SK-N-SH (cell line): ENCODE measurements around the gene BLOC1S6.

Experiments used
- FOSL2 ChIP-seq: IDR thresholded peaks from 2 replicates; pipeline ENCODE4 v1.4.0; 2012; ENCODE audit warnings: low read depth, mild to moderate bottlenecking, moderate library complexity, borderline replicate concordance
- GABPA ChIP-seq: IDR thresholded peaks from 2 replicates; pipeline ENCODE4 v1.4.0; 2012; ENCODE audit warnings: low read depth, mild to moderate bottlenecking
- JUND ChIP-seq: IDR thresholded peaks from 2 replicates; pipeline ENCODE4 v1.4.0; 2012
- POLR2AphosphoS5 ChIP-seq: IDR thresholded peaks from 2 replicates; pipeline ENCODE4 v1.6.1; 2012; ENCODE audit warnings: low read depth, low read length
- TEAD4 ChIP-seq: IDR thresholded peaks from 2 replicates; pipeline ENCODE4 v1.4.0; 2012; ENCODE audit warnings: mild to moderate bottlenecking, borderline replicate concordance; ENCODE audit not compliant: insufficient read depth
- YY1 ChIP-seq: IDR thresholded peaks from 2 replicates; pipeline ENCODE4 v1.4.0; 2012; ENCODE audit warnings: low read depth, mild to moderate bottlenecking
- TF ChIP-seq, protein P1 (sequence below): fragments of 200-600 bp; sonication (generic); IDR thresholded peaks from 2 replicates; pipeline ENCODE4 v1.6.1; 2017; ENCODE audit warnings: antibody characterized with exemption, mild to moderate bottlenecking, moderate library complexity
- TF ChIP-seq, protein P2 (sequence below): IDR thresholded peaks from 2 replicates; pipeline ENCODE4 v1.6.1; 2012; ENCODE audit warnings: mild to moderate bottlenecking, low read depth, low read length, moderate library complexity

DNA sequence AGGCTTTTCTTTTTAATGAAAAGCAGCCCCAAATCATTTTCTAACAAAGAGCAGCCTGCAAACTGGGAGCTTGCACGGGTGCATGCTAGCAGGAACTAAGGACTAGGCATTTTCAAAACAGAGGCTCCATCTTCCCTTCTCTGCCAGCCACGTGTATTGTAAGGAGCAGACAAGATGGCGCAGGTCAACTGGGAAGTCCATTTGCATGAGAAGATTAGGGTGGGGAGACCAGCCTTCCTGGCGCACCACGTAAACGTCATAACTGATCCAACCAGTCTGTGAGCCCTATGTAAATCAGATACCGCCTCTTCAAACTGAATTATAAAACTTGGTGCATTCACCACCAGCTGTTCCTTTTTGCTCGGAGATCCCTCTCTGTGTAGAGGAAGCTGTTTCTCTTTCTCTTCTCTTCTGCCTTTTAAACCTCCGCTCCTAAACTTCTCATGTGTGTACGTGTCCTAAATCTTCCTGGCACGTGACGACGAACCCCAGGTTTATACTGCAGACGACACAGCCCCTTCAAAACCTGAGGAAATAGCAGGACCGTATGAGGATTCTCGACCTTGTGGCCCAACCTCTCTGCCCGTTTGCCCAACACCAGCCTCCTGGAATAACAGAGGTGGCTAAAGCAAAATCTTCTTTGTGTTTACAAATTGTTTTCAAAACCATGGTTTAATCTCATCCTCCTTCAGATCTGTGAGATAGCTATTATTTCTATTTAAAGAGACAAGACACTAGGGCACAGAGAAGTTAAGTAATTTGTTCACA is 38.2 kb upstream of the BLOC1S6 start:
- TF ChIP-seq YY1 (no peak), FOSL2 (no peak), GABPA (no peak), JUND (no peak), TEAD4 (no peak), POLR2AphosphoS5 (no peak)
- TF ChIP-seq, protein P1, sequence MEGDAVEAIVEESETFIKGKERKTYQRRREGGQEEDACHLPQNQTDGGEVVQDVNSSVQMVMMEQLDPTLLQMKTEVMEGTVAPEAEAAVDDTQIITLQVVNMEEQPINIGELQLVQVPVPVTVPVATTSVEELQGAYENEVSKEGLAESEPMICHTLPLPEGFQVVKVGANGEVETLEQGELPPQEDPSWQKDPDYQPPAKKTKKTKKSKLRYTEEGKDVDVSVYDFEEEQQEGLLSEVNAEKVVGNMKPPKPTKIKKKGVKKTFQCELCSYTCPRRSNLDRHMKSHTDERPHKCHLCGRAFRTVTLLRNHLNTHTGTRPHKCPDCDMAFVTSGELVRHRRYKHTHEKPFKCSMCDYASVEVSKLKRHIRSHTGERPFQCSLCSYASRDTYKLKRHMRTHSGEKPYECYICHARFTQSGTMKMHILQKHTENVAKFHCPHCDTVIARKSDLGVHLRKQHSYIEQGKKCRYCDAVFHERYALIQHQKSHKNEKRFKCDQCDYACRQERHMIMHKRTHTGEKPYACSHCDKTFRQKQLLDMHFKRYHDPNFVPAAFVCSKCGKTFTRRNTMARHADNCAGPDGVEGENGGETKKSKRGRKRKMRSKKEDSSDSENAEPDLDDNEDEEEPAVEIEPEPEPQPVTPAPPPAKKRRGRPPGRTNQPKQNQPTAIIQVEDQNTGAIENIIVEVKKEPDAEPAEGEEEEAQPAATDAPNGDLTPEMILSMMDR = no peak
- TF ChIP-seq, protein P2, sequence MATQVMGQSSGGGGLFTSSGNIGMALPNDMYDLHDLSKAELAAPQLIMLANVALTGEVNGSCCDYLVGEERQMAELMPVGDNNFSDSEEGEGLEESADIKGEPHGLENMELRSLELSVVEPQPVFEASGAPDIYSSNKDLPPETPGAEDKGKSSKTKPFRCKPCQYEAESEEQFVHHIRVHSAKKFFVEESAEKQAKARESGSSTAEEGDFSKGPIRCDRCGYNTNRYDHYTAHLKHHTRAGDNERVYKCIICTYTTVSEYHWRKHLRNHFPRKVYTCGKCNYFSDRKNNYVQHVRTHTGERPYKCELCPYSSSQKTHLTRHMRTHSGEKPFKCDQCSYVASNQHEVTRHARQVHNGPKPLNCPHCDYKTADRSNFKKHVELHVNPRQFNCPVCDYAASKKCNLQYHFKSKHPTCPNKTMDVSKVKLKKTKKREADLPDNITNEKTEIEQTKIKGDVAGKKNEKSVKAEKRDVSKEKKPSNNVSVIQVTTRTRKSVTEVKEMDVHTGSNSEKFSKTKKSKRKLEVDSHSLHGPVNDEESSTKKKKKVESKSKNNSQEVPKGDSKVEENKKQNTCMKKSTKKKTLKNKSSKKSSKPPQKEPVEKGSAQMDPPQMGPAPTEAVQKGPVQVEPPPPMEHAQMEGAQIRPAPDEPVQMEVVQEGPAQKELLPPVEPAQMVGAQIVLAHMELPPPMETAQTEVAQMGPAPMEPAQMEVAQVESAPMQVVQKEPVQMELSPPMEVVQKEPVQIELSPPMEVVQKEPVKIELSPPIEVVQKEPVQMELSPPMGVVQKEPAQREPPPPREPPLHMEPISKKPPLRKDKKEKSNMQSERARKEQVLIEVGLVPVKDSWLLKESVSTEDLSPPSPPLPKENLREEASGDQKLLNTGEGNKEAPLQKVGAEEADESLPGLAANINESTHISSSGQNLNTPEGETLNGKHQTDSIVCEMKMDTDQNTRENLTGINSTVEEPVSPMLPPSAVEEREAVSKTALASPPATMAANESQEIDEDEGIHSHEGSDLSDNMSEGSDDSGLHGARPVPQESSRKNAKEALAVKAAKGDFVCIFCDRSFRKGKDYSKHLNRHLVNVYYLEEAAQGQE = no peak
